Measurements from ENCODE around the gene ANKRD13A.
"Not testable (repeated sequence)": the region's sequence is repeated elsewhere in the genome, so short reads cannot be mapped to it uniquely, and the experiment has no call there.

DNA sequence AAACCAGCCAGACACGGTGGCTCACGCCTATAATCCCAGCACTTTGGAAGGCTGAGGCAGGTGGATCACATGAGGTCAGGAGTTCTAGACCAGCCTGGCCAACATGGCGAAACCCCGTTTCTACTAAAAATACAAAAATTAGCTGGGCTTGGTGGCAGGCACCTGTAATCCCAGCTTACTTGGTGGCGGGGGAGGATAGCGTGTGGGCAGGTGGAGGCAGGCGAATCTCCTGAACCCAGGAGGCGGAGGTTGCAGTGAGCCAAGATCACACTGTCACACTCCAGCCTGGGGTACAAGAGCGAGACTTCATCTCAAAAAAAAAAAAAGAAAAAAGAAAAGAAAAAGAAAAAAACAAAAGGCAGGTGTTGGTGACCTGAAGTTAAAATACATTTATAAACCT is 73.4 kb downstream of the ANKRD13A start:
- TF ChIP-seq FOXP1 (IDR thresholded peaks at IDR 0.05); FOXP1 (CRISPR knock-in tag; IDR thresholded peaks at IDR 0.05); ZNF33B (CRISPR knock-in tag; IDR thresholded peaks at IDR 0.05); U2AF1 (optimal IDR thresholded peaks at IDR 0.05; ENCODE audit: low read depth, low read length): not testable (repeated sequence)
- TF ChIP-seq, protein P1, sequence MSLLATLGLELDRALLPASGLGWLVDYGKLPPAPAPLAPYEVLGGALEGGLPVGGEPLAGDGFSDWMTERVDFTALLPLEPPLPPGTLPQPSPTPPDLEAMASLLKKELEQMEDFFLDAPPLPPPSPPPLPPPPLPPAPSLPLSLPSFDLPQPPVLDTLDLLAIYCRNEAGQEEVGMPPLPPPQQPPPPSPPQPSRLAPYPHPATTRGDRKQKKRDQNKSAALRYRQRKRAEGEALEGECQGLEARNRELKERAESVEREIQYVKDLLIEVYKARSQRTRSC (CRISPR knock-in tag; IDR thresholded peaks at IDR 0.05; ENCODE audit: low read depth), result not testable (repeated sequence)
- TF ChIP-seq, protein P2, sequence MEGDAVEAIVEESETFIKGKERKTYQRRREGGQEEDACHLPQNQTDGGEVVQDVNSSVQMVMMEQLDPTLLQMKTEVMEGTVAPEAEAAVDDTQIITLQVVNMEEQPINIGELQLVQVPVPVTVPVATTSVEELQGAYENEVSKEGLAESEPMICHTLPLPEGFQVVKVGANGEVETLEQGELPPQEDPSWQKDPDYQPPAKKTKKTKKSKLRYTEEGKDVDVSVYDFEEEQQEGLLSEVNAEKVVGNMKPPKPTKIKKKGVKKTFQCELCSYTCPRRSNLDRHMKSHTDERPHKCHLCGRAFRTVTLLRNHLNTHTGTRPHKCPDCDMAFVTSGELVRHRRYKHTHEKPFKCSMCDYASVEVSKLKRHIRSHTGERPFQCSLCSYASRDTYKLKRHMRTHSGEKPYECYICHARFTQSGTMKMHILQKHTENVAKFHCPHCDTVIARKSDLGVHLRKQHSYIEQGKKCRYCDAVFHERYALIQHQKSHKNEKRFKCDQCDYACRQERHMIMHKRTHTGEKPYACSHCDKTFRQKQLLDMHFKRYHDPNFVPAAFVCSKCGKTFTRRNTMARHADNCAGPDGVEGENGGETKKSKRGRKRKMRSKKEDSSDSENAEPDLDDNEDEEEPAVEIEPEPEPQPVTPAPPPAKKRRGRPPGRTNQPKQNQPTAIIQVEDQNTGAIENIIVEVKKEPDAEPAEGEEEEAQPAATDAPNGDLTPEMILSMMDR (CRISPR knock-in tag; IDR thresholded peaks at IDR 0.05), result not testable (repeated sequence)
- TF ChIP-seq, protein P3, sequence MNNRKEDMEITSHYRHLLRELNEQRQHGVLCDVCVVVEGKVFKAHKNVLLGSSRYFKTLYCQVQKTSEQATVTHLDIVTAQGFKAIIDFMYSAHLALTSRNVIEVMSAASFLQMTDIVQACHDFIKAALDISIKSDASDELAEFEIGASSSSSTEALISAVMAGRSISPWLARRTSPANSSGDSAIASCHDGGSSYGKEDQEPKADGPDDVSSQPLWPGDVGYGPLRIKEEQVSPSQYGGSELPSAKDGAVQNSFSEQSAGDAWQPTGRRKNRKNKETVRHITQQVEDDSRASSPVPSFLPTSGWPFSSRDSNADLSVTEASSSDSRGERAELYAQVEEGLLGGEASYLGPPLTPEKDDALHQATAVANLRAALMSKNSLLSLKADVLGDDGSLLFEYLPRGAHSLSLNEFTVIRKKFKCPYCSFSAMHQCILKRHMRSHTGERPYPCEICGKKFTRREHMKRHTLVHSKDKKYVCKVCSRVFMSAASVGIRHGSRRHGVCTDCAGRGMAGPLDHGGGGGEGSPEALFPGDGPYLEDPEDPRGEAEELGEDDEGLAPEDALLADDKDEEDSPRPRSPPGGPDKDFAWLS (CRISPR knock-in tag; IDR thresholded peaks at IDR 0.05; ENCODE audit: borderline replicate concordance), result not testable (repeated sequence)
- TF ChIP-seq, protein P4, sequence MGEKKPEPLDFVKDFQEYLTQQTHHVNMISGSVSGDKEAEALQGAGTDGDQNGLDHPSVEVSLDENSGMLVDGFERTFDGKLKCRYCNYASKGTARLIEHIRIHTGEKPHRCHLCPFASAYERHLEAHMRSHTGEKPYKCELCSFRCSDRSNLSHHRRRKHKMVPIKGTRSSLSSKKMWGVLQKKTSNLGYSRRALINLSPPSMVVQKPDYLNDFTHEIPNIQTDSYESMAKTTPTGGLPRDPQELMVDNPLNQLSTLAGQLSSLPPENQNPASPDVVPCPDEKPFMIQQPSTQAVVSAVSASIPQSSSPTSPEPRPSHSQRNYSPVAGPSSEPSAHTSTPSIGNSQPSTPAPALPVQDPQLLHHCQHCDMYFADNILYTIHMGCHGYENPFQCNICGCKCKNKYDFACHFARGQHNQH (CRISPR knock-in tag; IDR thresholded peaks at IDR 0.05), result not testable (repeated sequence)
- TF ChIP-seq, protein P5, sequence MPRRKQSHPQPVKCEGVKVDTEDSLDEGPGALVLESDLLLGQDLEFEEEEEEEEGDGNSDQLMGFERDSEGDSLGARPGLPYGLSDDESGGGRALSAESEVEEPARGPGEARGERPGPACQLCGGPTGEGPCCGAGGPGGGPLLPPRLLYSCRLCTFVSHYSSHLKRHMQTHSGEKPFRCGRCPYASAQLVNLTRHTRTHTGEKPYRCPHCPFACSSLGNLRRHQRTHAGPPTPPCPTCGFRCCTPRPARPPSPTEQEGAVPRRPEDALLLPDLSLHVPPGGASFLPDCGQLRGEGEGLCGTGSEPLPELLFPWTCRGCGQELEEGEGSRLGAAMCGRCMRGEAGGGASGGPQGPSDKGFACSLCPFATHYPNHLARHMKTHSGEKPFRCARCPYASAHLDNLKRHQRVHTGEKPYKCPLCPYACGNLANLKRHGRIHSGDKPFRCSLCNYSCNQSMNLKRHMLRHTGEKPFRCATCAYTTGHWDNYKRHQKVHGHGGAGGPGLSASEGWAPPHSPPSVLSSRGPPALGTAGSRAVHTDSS (CRISPR knock-in tag; conservative IDR thresholded peaks at IDR 0.05), result not testable (repeated sequence)
- TF ChIP-seq, protein P6, sequence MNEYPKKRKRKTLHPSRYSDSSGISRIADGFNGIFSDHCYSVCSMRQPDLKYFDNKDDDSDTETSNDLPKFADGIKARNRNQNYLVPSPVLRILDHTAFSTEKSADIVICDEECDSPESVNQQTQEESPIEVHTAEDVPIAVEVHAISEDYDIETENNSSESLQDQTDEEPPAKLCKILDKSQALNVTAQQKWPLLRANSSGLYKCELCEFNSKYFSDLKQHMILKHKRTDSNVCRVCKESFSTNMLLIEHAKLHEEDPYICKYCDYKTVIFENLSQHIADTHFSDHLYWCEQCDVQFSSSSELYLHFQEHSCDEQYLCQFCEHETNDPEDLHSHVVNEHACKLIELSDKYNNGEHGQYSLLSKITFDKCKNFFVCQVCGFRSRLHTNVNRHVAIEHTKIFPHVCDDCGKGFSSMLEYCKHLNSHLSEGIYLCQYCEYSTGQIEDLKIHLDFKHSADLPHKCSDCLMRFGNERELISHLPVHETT (CRISPR knock-in tag; conservative IDR thresholded peaks at IDR 0.05), result not testable (repeated sequence)
- TF ChIP-seq, protein P7, sequence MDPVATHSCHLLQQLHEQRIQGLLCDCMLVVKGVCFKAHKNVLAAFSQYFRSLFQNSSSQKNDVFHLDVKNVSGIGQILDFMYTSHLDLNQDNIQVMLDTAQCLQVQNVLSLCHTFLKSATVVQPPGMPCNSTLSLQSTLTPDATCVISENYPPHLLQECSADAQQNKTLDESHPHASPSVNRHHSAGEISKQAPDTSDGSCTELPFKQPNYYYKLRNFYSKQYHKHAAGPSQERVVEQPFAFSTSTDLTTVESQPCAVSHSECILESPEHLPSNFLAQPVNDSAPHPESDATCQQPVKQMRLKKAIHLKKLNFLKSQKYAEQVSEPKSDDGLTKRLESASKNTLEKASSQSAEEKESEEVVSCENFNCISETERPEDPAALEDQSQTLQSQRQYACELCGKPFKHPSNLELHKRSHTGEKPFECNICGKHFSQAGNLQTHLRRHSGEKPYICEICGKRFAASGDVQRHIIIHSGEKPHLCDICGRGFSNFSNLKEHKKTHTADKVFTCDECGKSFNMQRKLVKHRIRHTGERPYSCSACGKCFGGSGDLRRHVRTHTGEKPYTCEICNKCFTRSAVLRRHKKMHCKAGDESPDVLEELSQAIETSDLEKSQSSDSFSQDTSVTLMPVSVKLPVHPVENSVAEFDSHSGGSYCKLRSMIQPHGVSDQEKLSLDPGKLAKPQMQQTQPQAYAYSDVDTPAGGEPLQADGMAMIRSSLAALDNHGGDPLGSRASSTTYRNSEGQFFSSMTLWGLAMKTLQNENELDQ (CRISPR knock-in tag; IDR thresholded peaks at IDR 0.05; ENCODE audit: borderline replicate concordance), result not testable (repeated sequence)
- TF ChIP-seq, protein P8, sequence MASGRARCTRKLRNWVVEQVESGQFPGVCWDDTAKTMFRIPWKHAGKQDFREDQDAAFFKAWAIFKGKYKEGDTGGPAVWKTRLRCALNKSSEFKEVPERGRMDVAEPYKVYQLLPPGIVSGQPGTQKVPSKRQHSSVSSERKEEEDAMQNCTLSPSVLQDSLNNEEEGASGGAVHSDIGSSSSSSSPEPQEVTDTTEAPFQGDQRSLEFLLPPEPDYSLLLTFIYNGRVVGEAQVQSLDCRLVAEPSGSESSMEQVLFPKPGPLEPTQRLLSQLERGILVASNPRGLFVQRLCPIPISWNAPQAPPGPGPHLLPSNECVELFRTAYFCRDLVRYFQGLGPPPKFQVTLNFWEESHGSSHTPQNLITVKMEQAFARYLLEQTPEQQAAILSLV (CRISPR knock-in tag; IDR thresholded peaks at IDR 0.05; ENCODE audit: borderline replicate concordance), result not testable (repeated sequence)

All from HepG2 (cell line).